Endothelial cell of umbilical vein (primary cell): ENCODE measurements around the gene MRPS23. TPM values are rescaled to one million over a fixed set of nuclear protein-coding genes. Genes with fewer than 3 reads are reported as not detected.

Source experiments
- BruUV-seq: library from RNA; stranded (reverse); fragments of 400-500 nt; replicated peaks from 2 replicates; lab custom pipeline; 2021; lab: Mats Ljungman, UMichigan
- CTCF ChIA-PET: fragments of 300-600, 350-600 bp; sonication (Branson Sonifier 250); formaldehyde crosslinking; loops from one replicate; lab custom pipeline; 2021; ENCODE audit warnings: antibody characterized with exemption, inconsistent platforms; lab: Charles Lee
- POLR2A ChIA-PET: fragments of 300-600, 350-600 bp; sonication (Branson Sonifier 250); formaldehyde crosslinking; loops from one replicate; lab custom pipeline; 2021; ENCODE audit warnings: antibody characterized with exemption, inconsistent platforms; lab: Charles Lee
- DNase-seq: peaks from one replicate; pipeline ENCODE4 v3.0.0-alpha.2; 2011; ENCODE audit warnings: low read depth, low spot score
- FAIRE-seq: peaks from 2 replicates; lab custom pipeline; 2011; peaks lifted over from hg19 to GRCh38; lab: Jason Lieb, UNC
- H2AFZ ChIP-seq: 2 replicates; pipeline ENCODE4 v1.6.0; 2012; ENCODE audit warnings: low read depth, low read length, control low read depth, inconsistent platforms
- H3K27ac ChIP-seq: 2 replicates; pipeline ENCODE4 v1.5.1; 2011; ENCODE audit warnings: low read depth, mild to moderate bottlenecking, control low read depth, low read length, moderate library complexity; ENCODE audit not compliant: insufficient read depth
- H3K27me3 ChIP-seq, 2 experiments: 2 replicates each; pipeline versions ENCODE4 v1.6.0 to v1.6.1; 2011; ENCODE audit warnings: low read length in 2 of 2, mixed read lengths in 1 of 2; ENCODE audit not compliant: control insufficient read depth in 2 of 2, insufficient read depth in 2 of 2
- H3K36me3 ChIP-seq, 2 experiments: 2 replicates in 1 of 2; 3 replicates in 1 of 2; pipeline ENCODE4 v1.5.1; 2011; ENCODE audit warnings: low read length in 2 of 2, mild to moderate bottlenecking in 1 of 2, moderate library complexity in 1 of 2; ENCODE audit not compliant: control insufficient read depth in 2 of 2, insufficient read depth in 2 of 2; ENCODE audit errors: extremely low read depth in 1 of 2
- H3K4me1 ChIP-seq: 3 replicates; pipeline ENCODE4 v1.5.1; 2011; ENCODE audit warnings: mild to moderate bottlenecking, low read length; ENCODE audit not compliant: control insufficient read depth, insufficient read depth; ENCODE audit errors: extremely low read depth
- H3K4me2 ChIP-seq: 2 replicates; pipeline ENCODE4 v1.6.1; 2011; ENCODE audit warnings: low read length, control low read depth, mixed read lengths; ENCODE audit not compliant: insufficient read depth
- H3K4me3 ChIP-seq, 3 experiments: fragments of 200-600 bp in 1 of 3; sonication (generic), shearing (Covaris generic) in 1 of 3; replicated peaks in 1 of 3; 2 replicates each; pipeline ENCODE4 v1.5.1; 2011 to 2016; ENCODE audit warnings: control low read depth in 3 of 3, low read length in 3 of 3, mild to moderate bottlenecking in 2 of 3, inconsistent platforms in 1 of 3, low read depth in 1 of 3, moderate library complexity in 1 of 3; ENCODE audit not compliant: insufficient read depth in 1 of 3
- H3K79me2 ChIP-seq: 2 replicates; pipeline ENCODE4 v1.6.0; 2012; ENCODE audit warnings: low read length, inconsistent platforms; ENCODE audit not compliant: control insufficient read depth, insufficient read depth
- H3K9ac ChIP-seq: replicated peaks from 2 replicates; pipeline ENCODE3; 2011; ENCODE audit warnings: low read length, control low read depth; ENCODE audit not compliant: insufficient read depth; ENCODE audit errors: extremely low read depth
- H3K9me1 ChIP-seq: replicated peaks from 3 replicates; pipeline ENCODE4 v1.6.0; 2011; ENCODE audit warnings: mild to moderate bottlenecking, low read length; ENCODE audit not compliant: control insufficient read depth, insufficient read depth; ENCODE audit errors: extremely low read depth
- H3K9me3 ChIP-seq: replicated peaks from 2 replicates; pipeline ENCODE4 v1.5.1; 2012; ENCODE audit warnings: low read length, inconsistent platforms; ENCODE audit not compliant: control insufficient read depth, insufficient read depth
- H4K20me1 ChIP-seq: replicated peaks from 2 replicates; pipeline ENCODE3; 2011; ENCODE audit warnings: mild to moderate bottlenecking, low read length; ENCODE audit not compliant: control insufficient read depth, insufficient read depth; ENCODE audit errors: extremely low read depth
- CTCF ChIP-seq, 2 donors: IDR thresholded peaks; 1 replicate in 1 of 2; 2 replicates in 1 of 2; pipeline ENCODE4 v1.5.1; 2011; ENCODE audit warnings: low read length in 2 of 2, mild to moderate bottlenecking in 2 of 2, moderate library complexity in 2 of 2, control low read depth in 1 of 2, inconsistent platforms in 1 of 2, low read depth in 1 of 2; ENCODE audit not compliant: insufficient read depth in 1 of 2; ENCODE audit errors: extremely low read depth in 1 of 2
- EZH2 ChIP-seq: IDR thresholded peaks from 2 replicates; pipeline ENCODE4 v1.6.1; 2012; ENCODE audit warnings: borderline replicate concordance, low read depth, mild to moderate bottlenecking, moderate library complexity, low read length, inconsistent platforms; ENCODE audit not compliant: severe bottlenecking
- FOS ChIP-seq: IDR thresholded peaks from 2 replicates; pipeline ENCODE4 v1.6.1; 2011; ENCODE audit warnings: mild to moderate bottlenecking, low read length, moderate library complexity, borderline replicate concordance; ENCODE audit not compliant: insufficient read depth
- GATA2 ChIP-seq: IDR thresholded peaks from 2 replicates; pipeline ENCODE4 v1.7.0; 2011; ENCODE audit warnings: low read depth, mild to moderate bottlenecking, moderate library complexity, mixed read lengths, low read length; ENCODE audit not compliant: insufficient read length, insufficient read depth
- JUN ChIP-seq: IDR thresholded peaks from 2 replicates; pipeline ENCODE4 v1.6.1; 2011; ENCODE audit warnings: borderline replicate concordance, low read depth; ENCODE audit not compliant: insufficient read length, insufficient read depth
- MAX ChIP-seq: IDR thresholded peaks from 2 replicates; pipeline ENCODE4 v1.6.1; 2011; ENCODE audit not compliant: insufficient read depth, insufficient read length
- MYC ChIP-seq: IDR thresholded peaks from one replicate; pipeline ENCODE4 v1.6.1; 2011; ENCODE audit warnings: mild to moderate bottlenecking, low read depth, low read length
- POLR2A ChIP-seq: IDR thresholded peaks from 2 replicates; pipeline ENCODE4 v1.6.1; 2012; ENCODE audit warnings: low read depth, mild to moderate bottlenecking, control low read depth, low read length
- POLR2AphosphoS5 ChIP-seq: IDR thresholded peaks from 2 replicates; pipeline ENCODE4 v1.6.1; 2012; ENCODE audit warnings: low read depth, mild to moderate bottlenecking, control low read depth, low read length, moderate library complexity; ENCODE audit not compliant: insufficient read depth
- dilution Hi-C: fragments of 300-500 bp; cut with MboI; formaldehyde crosslinking; loops from one replicate; pipeline ENCODE4 v1.15.0; 2019; ENCODE audit warnings: low sequenced_read_pairs; ENCODE audit not compliant: extremely low pct_ligation_motif_present
- intact Hi-C: fragments of 100-400 bp; cut with micrococcal nuclease; formaldehyde crosslinking; loops from one replicate; pipeline ENCODE4 v1.10.0; 2022
- polyA plus RNA-seq, 4 experiments: library from polyadenylated mRNA; depleted of rRNA in 3 of 4; stranded (reverse) in 3 of 4; unstranded in 1 of 4; fragments of >200 nt; gene quantifications; 2 replicates each; pipeline versions ENCODE4 v1.2.1 to v1.2.3, GENCODE V29; 2011 to 2012; ENCODE audit warnings: missing spikeins in 1 of 4
- total RNA-seq: library from RNA; stranded (reverse); gene quantifications from 2 replicates; pipeline ENCODE4 v1.2.3, GENCODE V29; 2021

The MRPS23 gene
- total and polyA plus RNA-seq, 2 donors (not counting 3 experiments of a cell fraction or from before 2014, with no cell fraction given): 39.9 to 46.2 TPM

- dilution Hi-C loops: no loop called here
- Histone ChIP-seq H3K27me3 (no peaks in the 10 kb centered on the region), H3K4me2 (no peak overlapping the region), H4K20me1 (no peaks in the 10 kb centered on the region), H3K4me3 (no peak overlapping the region), H2AFZ (no peak overlapping the region), H3K36me3 (peaks cover 0 to 2% of the 10 kb centered on the region in 2 experiments), H3K9ac (no peak overlapping the region), H3K9me1 (no peaks in the 10 kb centered on the region), H3K79me2 (no peaks in the 10 kb centered on the region), H3K27ac (no peak overlapping the region), H3K9me3 (no peaks in the 10 kb centered on the region), H3K4me1 (peaks cover 58% of the 10 kb centered on the region)
- ChIA-PET POLR2A (interaction anchor here (1.0 kb wide), 1 partner anchor 75 kb away, joined by 4 read pairs; no protein-coding TSS in a partner anchor), CTCF (interaction anchor here (0.9 to 11.3 kb wide), 7 partner anchors 9 to 123 kb away, joined by 3 to 202 read pairs (median 42); partner anchors contain the start of gene VEZF1)
- TF ChIP-seq EZH2 (no peak), JUN (no peak), POLR2A (no peak), POLR2AphosphoS5 (no peak), FOS (no peak), MAX (no peak), GATA2 (no peak), CTCF (IDR thresholded peaks at IDR 0.05; ENCODE audit: extremely low read depth in 1 of 2, insufficient read depth in 1 of 2, low read depth in 1 of 2, low read length in 2 of 2) (no peak), MYC (no peak)
- FAIRE-seq (no peak), DNase-seq (no peak)
- no TSS peak for BruUV-seq
- intact Hi-C loops: no loop called here
Observed at GRCh38 chr17:57876866-57877237, 27.0 kb upstream of the MRPS23 start.
